RCC 7860 (cell line): ENCODE data around the gene TFAP2A.
A peak's percentile ranks its signal among the peaks of the same experiment; 100 is the strongest.

Source experiments
- DNase-seq: peaks from one replicate; pipeline ENCODE4 v3.0.0-alpha.2; 2015; ENCODE audit warnings: low spot score
- FAIRE-seq: peaks from 2 replicates; lab custom pipeline; 2012; peaks lifted over from hg19 to GRCh38; lab: Jason Lieb, UNC

TFAP2A gene

DNA sequence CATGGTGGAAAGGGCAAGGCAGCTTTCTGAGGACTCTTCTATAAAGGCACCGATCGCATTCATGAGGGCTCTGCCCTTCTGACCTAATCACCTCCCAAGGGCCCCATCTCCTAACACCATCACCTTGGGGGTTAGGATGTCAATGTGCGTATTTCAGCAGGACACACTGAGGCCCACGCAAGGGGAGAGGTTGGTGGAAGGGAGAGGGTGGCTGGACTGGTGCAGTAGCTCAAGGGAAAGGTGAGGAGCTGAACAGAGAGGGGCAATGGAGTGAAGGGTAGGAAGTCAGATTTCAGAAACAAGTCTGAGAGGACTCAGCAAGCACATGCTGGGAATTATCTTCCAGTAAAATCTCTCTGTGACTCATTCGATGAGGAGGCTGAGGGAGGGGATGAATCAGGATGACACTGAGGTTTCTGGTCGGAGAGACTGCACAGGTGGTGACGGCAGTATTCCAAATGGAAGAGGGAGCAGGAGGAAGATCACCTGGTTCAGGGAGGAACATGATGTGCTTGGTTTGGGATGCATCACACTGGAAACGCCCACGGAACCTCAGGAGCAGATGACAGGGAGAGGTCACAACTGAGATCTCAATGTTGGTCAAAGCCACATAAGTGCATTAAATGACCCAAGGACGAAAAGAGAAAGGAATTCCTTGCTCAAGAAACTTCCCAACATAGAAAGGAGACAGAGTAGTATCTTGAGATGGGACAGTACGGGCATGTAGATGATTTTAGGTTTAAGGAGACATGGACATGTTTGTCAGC is 67.1 kb downstream of the TFAP2A start:
- peak; percentile 70 for DNase-seq
- FAIRE-seq = peak; percentile 69
